HG03280 (cell line): ENCODE measurements around the gene TRMU.

Experiments used
- ATAC-seq: cut with Tn5 transposase; IDR thresholded peaks from one replicate; pipeline ENCODE4 v1.9.1; 2021; ENCODE audit warnings: mild to moderate bottlenecking, moderate library complexity; ENCODE audit not compliant: unreplicated experiment

TRMU gene

DNA sequence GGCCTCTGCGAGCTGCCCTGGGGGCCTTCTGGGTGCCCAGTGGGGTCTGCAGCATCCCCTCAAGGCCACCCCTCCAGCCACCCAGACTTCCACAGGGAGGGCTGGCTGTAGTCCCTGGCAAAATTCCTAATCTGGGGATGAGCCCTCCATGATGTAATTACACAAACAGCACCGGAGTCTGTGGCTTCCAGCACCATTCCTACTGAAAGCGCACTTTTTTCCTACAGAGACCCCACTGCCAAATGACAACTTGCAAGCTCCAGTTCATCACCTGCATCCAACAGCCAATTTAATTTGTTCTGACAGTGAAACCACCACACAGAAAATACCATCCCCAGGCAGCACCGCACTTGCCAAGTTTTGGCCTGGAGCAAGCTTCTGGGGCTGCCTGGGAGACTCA lies 70.4 kb downstream of the TRMU start:
- ATAC-seq, result no peak

DNA sequence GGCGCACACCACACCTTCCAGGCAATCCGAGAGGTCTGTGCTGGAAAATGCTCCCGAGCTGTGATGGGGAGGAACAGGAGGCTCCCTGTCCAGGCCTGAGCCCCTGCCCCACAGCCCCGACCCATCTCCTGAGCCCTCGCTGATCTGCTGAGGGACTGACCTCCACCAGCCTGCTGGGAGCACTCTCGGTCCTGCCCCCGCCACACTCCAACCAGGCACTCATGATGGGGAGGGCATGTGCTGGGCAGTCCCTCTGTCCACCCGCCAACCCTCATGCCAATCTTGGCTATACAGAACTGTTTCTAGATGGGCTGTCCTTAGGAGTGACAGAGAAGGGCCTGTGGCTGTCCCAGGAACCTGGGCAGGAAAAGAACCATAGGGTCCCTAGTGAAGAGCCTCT lies 70.8 kb downstream of the TRMU start:
- ATAC-seq, result no peak

DNA sequence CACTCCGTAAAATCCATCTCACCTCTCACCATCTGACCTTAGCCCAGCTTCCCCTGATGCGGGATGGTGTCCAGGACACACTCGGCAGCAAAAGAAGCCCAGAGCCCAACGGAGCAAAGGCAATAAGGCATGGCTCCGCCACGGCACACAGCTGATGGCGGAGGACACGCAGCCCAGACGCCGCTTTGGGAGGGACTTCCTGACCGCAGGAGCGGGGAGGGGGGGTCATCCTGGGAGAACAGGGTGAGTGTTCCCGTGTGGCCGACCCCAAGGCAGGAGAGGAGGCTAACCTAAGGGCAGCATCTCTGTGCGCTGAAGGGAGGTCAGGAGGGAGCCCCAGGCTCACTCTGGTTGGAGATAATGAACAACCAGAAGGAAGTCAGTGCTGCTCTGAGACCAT lies 71.3 kb downstream of the TRMU start:
- ATAC-seq, result no peak
